CD4-positive, alpha-beta memory T cell (primary cell): ENCODE measurements around the gene OR5B12. TPM values are rescaled to one million over a fixed set of nuclear protein-coding genes. Genes with fewer than 3 reads are reported as not detected.
A peak's percentile ranks its signal among the peaks of the same experiment; 100 is the strongest.

ENCODE experiments used
- CTCF ChIA-PET: fragments of 350-600 bp; sonication (Branson Sonifier 250); formaldehyde crosslinking; loops from one replicate; lab custom pipeline; 2021; ENCODE audit warnings: inconsistent platforms; ENCODE audit not compliant: partially characterized antibody; lab: Charles Lee
- POLR2A ChIA-PET: fragments of 350-600 bp; sonication (Branson Sonifier 250); formaldehyde crosslinking; loops from one replicate; lab custom pipeline; 2021; ENCODE audit not compliant: partially characterized antibody; lab: Charles Lee
- DNase-seq, 5 donors: peaks; one replicate each; pipeline versions ENCODE4 v3.0.0 to v3.0.0-alpha.2; 2020 to 2022; ENCODE audit warnings: mixed read lengths in 1 of 5
- H3K27ac ChIP-seq: one replicate; pipeline ENCODE4 v1.7.0; 2013; ENCODE audit warnings: low read depth, low read length
- H3K27me3 ChIP-seq: 2 replicates; pipeline ENCODE4 v1.7.0; 2013; ENCODE audit warnings: mild to moderate bottlenecking, low read length, moderate library complexity; ENCODE audit not compliant: insufficient read depth
- H3K36me3 ChIP-seq: 2 replicates; pipeline ENCODE4 v1.7.0; 2013; ENCODE audit warnings: mild to moderate bottlenecking, low read length, moderate library complexity; ENCODE audit not compliant: insufficient read depth
- H3K4me1 ChIP-seq: 2 replicates; pipeline ENCODE4 v1.7.0; 2013; ENCODE audit warnings: mild to moderate bottlenecking, low read length, moderate library complexity; ENCODE audit not compliant: insufficient read depth
- H3K4me3 ChIP-seq, 2 donors: one replicate each; pipeline ENCODE4 v1.7.0; 2013; ENCODE audit warnings: low read length in 2 of 2, mild to moderate bottlenecking in 1 of 2
- H3K9me3 ChIP-seq, 2 donors: one replicate each; pipeline ENCODE4 v1.7.0; 2013; ENCODE audit warnings: low read length in 2 of 2, control low read depth in 1 of 2; ENCODE audit not compliant: control insufficient read depth in 1 of 2
- H3K27ac Mint-ChIP-seq, 7 donors: one replicate each; pipeline ENCODE4 v1.8.0; 2020 to 2021; ENCODE audit warnings: mixed read lengths in 7 of 7, mild to moderate bottlenecking in 6 of 7, inconsistent platforms in 3 of 7, moderate library complexity in 3 of 7
- H3K27me3 Mint-ChIP-seq, 2 donors: one replicate each; pipeline ENCODE4 v1.8.0; 2020 to 2021; ENCODE audit warnings: mixed read lengths in 2 of 2
- H3K36me3 Mint-ChIP-seq, 2 donors: one replicate each; pipeline ENCODE4 v1.8.0; 2020 to 2021; ENCODE audit warnings: mixed read lengths in 2 of 2, inconsistent platforms in 1 of 2, mild to moderate bottlenecking in 1 of 2
- H3K4me1 Mint-ChIP-seq, 4 donors: one replicate each; pipeline ENCODE4 v1.8.0; 2020 to 2021; ENCODE audit warnings: mixed read lengths in 4 of 4, mild to moderate bottlenecking in 1 of 4
- H3K4me3 Mint-ChIP-seq, 8 donors: one replicate each; pipeline ENCODE4 v1.8.0; 2020 to 2021; ENCODE audit warnings: mixed read lengths in 8 of 8, mild to moderate bottlenecking in 7 of 8, moderate library complexity in 6 of 8, inconsistent platforms in 3 of 8
- H3K9me3 Mint-ChIP-seq, 8 donors: one replicate each; pipeline ENCODE4 v1.8.0; 2020 to 2021; ENCODE audit warnings: mixed read lengths in 8 of 8, mild to moderate bottlenecking in 5 of 8, inconsistent platforms in 3 of 8, moderate library complexity in 1 of 8
- intact Hi-C: fragments of 100-400 bp; cut with micrococcal nuclease; formaldehyde crosslinking; loops from one replicate; pipeline ENCODE4 v1.15.1; 2023
- polyA plus RNA-seq, 2 donors: library from polyadenylated mRNA; unstranded; fragments of 300-500 nt; fragmentation: Illumina TruSeq; gene quantifications; one replicate each; pipeline ENCODE4 v1.2.3, GENCODE V29; 2021
- total RNA-seq, 2 experiments: library from RNA; stranded (reverse); gene quantifications; one replicate each; pipeline ENCODE4 v1.2.3, GENCODE V29; 2021

Gene OR5B12
- total RNA-seq (not detected), polyA plus RNA-seq (not detected)

- intact Hi-C loops: no loop called here
- H3K9me3 ChIP-seq: no peaks in the 10 kb centered on the region
- H3K27me3 ChIP-seq: no peaks in the 10 kb centered on the region
- no peaks in the 10 kb centered on the region for H3K36me3 ChIP-seq
- DNase-seq: no peak
- H3K27ac ChIP-seq: no peak within 1 kb of the TSS
- Mint-ChIP-seq H3K4me3 (no peak within 1 kb of the TSS), H3K9me3 (peaks cover 0 to 25% (median 7%) of the 10 kb centered on the region in 8 donors), H3K36me3 (no peaks in the 10 kb centered on the region), H3K27ac (no peak within 1 kb of the TSS), H3K4me1 (no peaks in the 10 kb centered on the region), H3K27me3 (peaks cover 4 to 10% of the 10 kb centered on the region in 2 donors)
- CTCF ChIA-PET: no interaction called here
- no peaks in the 10 kb centered on the region for H3K4me1 ChIP-seq
- POLR2A ChIA-PET: no interaction called here
- no peak within 1 kb of the TSS for H3K4me3 ChIP-seq
Measured at GRCh38 chr11:58442136-58442535, at the start of gene OR5B12. OR5B12 (minus strand) TSS chr11:58442236; CDS start chr11:58440151, 2,085 bp downstream.

GRCh38 chr11:58490827-58491226 lies 48.8 kb upstream of the OR5B12 start:
- intact Hi-C loops: no loop called here
- no peak for DNase-seq
- Mint-ChIP-seq H3K36me3 (no peaks in the 10 kb centered on the region), H3K4me3 (no peak overlapping the region), H3K4me1 (no peaks in the 10 kb centered on the region), H3K9me3 (no peaks in the 10 kb centered on the region), H3K27ac (no peak overlapping the region), H3K27me3 (no peaks in the 10 kb centered on the region)
- CTCF ChIA-PET: no interaction called here
- Histone ChIP-seq H3K36me3 (no peaks in the 10 kb centered on the region), H3K27ac (no peak overlapping the region), H3K27me3 (no peaks in the 10 kb centered on the region), H3K9me3 (no peaks in the 10 kb centered on the region), H3K4me3 (no peak overlapping the region), H3K4me1 (no peaks in the 10 kb centered on the region)
- POLR2A ChIA-PET: no interaction called here

GRCh38 chr11:58487170-58487569 lies 45.1 kb upstream of the OR5B12 start:
- Mint-ChIP-seq H3K9me3 (no peaks in the 10 kb centered on the region), H3K27ac (no peak overlapping the region), H3K36me3 (no peaks in the 10 kb centered on the region), H3K4me3 (no peak overlapping the region), H3K4me1 (no peaks in the 10 kb centered on the region), H3K27me3 (peaks cover 0 to 5% of the 10 kb centered on the region in 2 donors)
- CTCF ChIA-PET: no interaction called here
- DNase-seq: no peak
- intact Hi-C loops: no loop called here
- POLR2A ChIA-PET: no interaction called here
- Histone ChIP-seq H3K27ac (no peak overlapping the region), H3K9me3 (no peaks in the 10 kb centered on the region), H3K36me3 (no peaks in the 10 kb centered on the region), H3K4me3 (no peak overlapping the region), H3K4me1 (no peaks in the 10 kb centered on the region), H3K27me3 (no peaks in the 10 kb centered on the region)

- CTCF ChIA-PET: no interaction called here
- Histone ChIP-seq H3K9me3 (no peaks in the 10 kb centered on the region), H3K27me3 (no peaks in the 10 kb centered on the region), H3K4me3 (no peak overlapping the region), H3K36me3 (no peaks in the 10 kb centered on the region), H3K27ac (no peak overlapping the region), H3K4me1 (no peaks in the 10 kb centered on the region)
- intact Hi-C loops: no loop called here
- Mint-ChIP-seq H3K9me3 (no peaks in the 10 kb centered on the region), H3K27me3 (peaks cover 0 to 5% of the 10 kb centered on the region in 2 donors), H3K27ac (no peak overlapping the region), H3K4me3 (no peak overlapping the region), H3K36me3 (no peaks in the 10 kb centered on the region), H3K4me1 (no peaks in the 10 kb centered on the region)
- no peak for DNase-seq
- POLR2A ChIA-PET: no interaction called here
Measured at GRCh38 chr11:58485961-58486360, 43.9 kb upstream of the OR5B12 start.

GRCh38 chr11:58471892-58472291 lies 29.9 kb upstream of the OR5B12 start:
- Histone ChIP-seq H3K36me3 (no peaks in the 10 kb centered on the region), H3K4me3 (no peak overlapping the region), H3K4me1 (no peaks in the 10 kb centered on the region), H3K27me3 (no peaks in the 10 kb centered on the region), H3K9me3 (peaks cover 0 to 8% of the 10 kb centered on the region in 2 donors), H3K27ac (no peak overlapping the region)
- Mint-ChIP-seq H3K9me3 (peaks cover 0 to 58% (median 42%) of the 10 kb centered on the region in 8 donors), H3K36me3 (peaks cover 0 to 3% of the 10 kb centered on the region in 2 donors), H3K4me1 (no peaks in the 10 kb centered on the region), H3K27ac (no peak overlapping the region), H3K4me3 (no peak overlapping the region), H3K27me3 (peaks cover 4 to 13% of the 10 kb centered on the region in 2 donors)
- intact Hi-C loops: no loop called here
- CTCF ChIA-PET: no interaction called here
- DNase-seq: no peak
- POLR2A ChIA-PET: no interaction called here

- no peaks in the 10 kb centered on the region for H3K27me3 ChIP-seq
- H3K36me3 ChIP-seq: no peaks in the 10 kb centered on the region
- Mint-ChIP-seq H3K4me3 (no peak overlapping the region), H3K9me3 (peaks cover 0 to 24% (median 14%) of the 10 kb centered on the region in 8 donors), H3K4me1 (no peaks in the 10 kb centered on the region), H3K27ac (no peak overlapping the region), H3K27me3 (peaks cover 0 to 3% of the 10 kb centered on the region in 2 donors), H3K36me3 (no peaks in the 10 kb centered on the region)
- intact Hi-C loops: no loop called here
- H3K9me3 ChIP-seq: no peaks in the 10 kb centered on the region
- no peaks in the 10 kb centered on the region for H3K4me1 ChIP-seq
- POLR2A ChIA-PET: no interaction called here
- no peak for DNase-seq
- H3K27ac ChIP-seq: no peak overlapping the region
- H3K4me3 ChIP-seq: no peak overlapping the region
- CTCF ChIA-PET: no interaction called here
Measured at GRCh38 chr11:58466293-58466692, 24.3 kb upstream of the OR5B12 start.

- Mint-ChIP-seq H3K27me3 (peaks cover 0 to 3% of the 10 kb centered on the region in 2 donors), H3K4me3 (no peak overlapping the region), H3K4me1 (no peaks in the 10 kb centered on the region), H3K9me3 (peaks cover 0 to 20% (median 11%) of the 10 kb centered on the region in 8 donors), H3K27ac (no peak overlapping the region), H3K36me3 (no peaks in the 10 kb centered on the region)
- H3K27me3 ChIP-seq: no peaks in the 10 kb centered on the region
- POLR2A ChIA-PET: no interaction called here
- DNase-seq: peak in 1 of 5 donors; percentile 27
- CTCF ChIA-PET: no interaction called here
- no peaks in the 10 kb centered on the region for H3K4me1 ChIP-seq
- H3K36me3 ChIP-seq: no peaks in the 10 kb centered on the region
- H3K9me3 ChIP-seq: no peaks in the 10 kb centered on the region
- no peak overlapping the region for H3K27ac ChIP-seq
- H3K4me3 ChIP-seq: no peak overlapping the region
- intact Hi-C loops: no loop called here
Measured at GRCh38 chr11:58465690-58466089, 23.7 kb upstream of the OR5B12 start.

- H3K9me3 Mint-ChIP-seq: peaks cover 0 to 6% (median 3%) of the 10 kb centered on the region in 8 donors
- CTCF ChIA-PET: no interaction called here
- intact Hi-C loops: no loop called here
- Histone ChIP-seq H3K27ac (no peak overlapping the region), H3K9me3 (no peaks in the 10 kb centered on the region), H3K36me3 (no peaks in the 10 kb centered on the region), H3K4me1 (no peaks in the 10 kb centered on the region), H3K27me3 (no peaks in the 10 kb centered on the region), H3K4me3 (no peak overlapping the region)
- H3K4me3 Mint-ChIP-seq: no peak overlapping the region
- H3K27me3 Mint-ChIP-seq: peaks cover 5 to 13% of the 10 kb centered on the region in 2 donors
- H3K4me1 Mint-ChIP-seq: no peaks in the 10 kb centered on the region
- DNase-seq: no peak
- POLR2A ChIA-PET: no interaction called here
- no peaks in the 10 kb centered on the region for H3K36me3 Mint-ChIP-seq
- no peak overlapping the region for H3K27ac Mint-ChIP-seq
Measured at GRCh38 chr11:58451585-58451984, 9.5 kb upstream of the OR5B12 start.
